ENCODE results near the gene LCN6. TPM values are rescaled to one million over a fixed set of nuclear protein-coding genes. Genes with fewer than 3 reads are reported as not detected.
"Not testable (repeated sequence)": the region's sequence is repeated elsewhere in the genome, so short reads cannot be mapped to it uniquely, and the experiment has no call there.

The LCN6 gene
- total RNA-seq, 2 experiments from 2014 or later: not detected

DNA sequence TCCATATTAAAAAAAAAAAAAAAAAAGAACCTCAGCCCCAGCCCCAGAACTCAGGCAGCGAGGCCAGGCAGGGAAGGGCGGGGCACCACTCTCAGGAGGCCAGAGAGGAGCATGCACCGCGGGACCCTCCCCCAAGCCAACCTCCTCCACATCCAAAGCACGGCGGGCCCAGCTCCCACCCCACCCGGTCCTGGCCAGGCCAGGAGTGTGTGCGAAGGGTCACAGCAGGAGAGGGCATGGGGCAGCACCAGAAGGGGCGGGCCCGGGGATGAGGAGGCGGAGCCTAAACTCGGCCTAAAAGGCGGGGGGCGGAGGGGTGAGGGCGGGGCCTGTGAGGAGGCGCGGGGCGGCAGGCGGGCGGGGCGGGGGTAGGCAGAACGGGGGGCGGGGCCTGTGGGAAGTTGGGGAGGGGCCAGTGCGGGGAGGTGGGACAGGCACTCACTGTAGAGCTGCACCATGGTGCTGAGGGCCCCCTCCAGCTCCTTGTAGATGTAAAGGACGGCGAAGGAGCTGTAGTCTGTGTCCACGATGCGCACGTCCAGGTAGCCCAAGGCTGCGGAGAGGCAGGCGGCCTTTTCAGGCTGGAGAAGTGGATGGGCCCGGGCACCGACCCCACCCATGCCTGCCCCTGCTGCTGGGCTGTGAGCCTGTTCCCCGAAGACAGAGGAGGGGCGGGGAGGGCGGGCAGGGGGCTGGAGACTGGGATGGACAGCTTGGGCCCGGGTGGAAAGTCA lies 14.8 kb upstream of the LCN6 start:
- POLR2A ChIA-PET: no interaction called here
- CTCF ChIA-PET: interaction anchor here (0.6 to 0.8 kb wide), 2 partner anchors 8 to 12 kb away, joined by 3 read pairs; no protein-coding TSS in a partner anchor

DNA sequence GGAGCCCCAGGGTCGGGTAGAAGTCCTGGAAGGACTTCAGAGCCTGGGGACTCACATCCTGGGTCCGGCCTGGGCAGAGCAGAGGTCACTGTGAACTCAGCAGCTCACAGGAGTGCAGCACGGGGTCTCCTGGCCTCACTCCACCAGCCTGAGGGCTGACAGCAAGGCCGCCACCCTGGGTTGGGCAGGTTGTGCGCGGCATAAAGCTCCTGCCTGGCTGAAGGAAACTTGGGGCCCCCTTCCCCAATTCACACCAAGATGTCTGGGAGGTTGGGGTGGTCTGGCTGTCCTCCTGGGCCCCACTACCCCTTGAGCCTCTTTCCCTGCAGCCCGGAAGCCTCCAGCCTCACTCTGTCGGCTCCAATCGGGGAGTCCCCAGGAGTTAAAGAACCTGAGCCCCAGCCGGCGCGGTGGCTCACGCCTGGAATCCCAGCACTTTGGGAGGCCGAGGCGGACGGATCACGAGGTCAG lies 13.9 kb upstream of the LCN6 start:
- ChIA-PET POLR2A (no interaction called here), CTCF (interaction anchor here (0.6 kb wide), 1 partner anchor 13 kb away, joined by 3 read pairs; no protein-coding TSS in a partner anchor)

DNA sequence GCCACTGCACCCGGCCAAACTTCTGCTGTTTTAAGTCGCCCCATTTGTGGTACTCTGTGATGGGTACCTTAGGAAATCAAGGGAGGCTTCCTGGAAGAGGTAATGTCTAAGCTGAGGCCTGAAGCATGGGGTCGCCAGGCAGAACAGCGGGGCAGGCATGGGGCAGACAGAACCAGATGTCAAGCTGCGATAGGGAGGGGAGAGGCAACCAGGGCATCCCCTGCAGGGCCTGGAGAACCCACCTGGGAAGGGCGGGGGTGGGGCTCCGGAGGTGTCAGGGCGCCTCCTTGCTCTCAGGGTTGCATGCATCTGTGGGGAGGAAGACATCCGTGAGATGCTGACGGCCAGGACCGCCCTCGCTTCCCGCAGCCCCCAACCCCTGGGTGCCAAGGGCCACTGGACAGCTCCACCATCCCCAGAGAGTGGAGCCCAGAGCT lies 13.2 kb upstream of the LCN6 start:
- POLR2A ChIA-PET: no interaction called here
- CTCF ChIA-PET: no interaction called here

DNA sequence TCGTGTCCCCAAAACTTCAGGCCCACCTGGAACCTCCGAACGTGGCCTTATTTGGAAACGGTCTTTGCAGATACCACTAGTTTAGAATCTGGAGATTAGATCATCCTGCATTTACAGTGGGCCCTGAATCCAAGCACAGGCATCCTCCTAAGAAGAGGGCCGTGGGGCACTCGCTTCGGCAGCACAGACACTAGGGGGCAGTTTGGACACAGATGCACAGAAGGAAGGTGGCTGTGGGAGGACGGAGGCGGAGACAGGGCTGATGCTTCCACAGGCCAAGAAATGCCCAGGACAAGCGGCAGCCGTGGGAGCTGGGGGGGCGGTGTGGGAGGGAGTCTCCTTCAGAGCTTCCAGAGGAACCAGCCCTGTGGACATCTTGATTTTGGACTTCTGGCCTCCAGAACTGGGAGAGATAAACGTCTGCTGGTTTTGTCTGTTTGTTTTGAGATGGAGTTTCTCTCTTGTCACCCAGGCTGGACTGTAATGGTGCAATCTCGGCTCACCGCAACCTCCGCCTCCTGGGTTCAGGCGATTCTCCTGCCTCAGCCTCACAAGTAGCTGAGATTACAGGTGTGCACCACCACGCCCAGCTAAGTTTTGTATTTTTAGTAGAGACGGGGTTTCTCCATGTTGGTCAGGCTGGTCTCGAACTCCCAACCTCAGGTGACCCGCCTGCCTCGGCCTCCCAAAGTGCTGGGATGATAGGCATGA lies 12.7 kb upstream of the LCN6 start:
- CTCF ChIA-PET: interaction anchor here (0.9 to 1.2 kb wide), 2 partner anchors 12 to 16 kb away, joined by 3 read pairs; no protein-coding TSS in a partner anchor
- POLR2A ChIA-PET: not testable (repeated sequence)

DNA sequence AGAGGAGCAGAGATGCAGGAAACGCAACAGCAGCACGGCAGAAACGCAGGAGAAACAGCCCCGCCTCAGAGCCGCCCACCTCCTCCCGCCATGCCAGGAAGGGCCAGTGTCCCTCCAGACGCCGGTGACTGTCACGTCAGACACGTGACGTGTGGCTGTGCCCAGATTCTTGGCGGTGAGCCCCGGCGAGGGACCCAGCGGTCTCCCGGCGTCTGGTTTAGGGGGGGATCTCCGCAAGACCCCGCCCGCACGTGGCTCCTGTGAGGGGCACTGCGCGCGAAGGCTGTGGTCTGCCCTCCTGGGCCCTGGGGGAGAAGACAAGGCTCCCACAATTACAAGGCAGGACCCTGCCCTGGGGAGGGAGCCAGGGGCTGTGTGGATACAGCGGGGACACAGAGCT lies 12.1 kb upstream of the LCN6 start:
- ChIA-PET CTCF (interaction anchor here (0.9 to 1.2 kb wide), 2 partner anchors 12 to 16 kb away, joined by 3 read pairs; no protein-coding TSS in a partner anchor), POLR2A (no interaction called here)

DNA sequence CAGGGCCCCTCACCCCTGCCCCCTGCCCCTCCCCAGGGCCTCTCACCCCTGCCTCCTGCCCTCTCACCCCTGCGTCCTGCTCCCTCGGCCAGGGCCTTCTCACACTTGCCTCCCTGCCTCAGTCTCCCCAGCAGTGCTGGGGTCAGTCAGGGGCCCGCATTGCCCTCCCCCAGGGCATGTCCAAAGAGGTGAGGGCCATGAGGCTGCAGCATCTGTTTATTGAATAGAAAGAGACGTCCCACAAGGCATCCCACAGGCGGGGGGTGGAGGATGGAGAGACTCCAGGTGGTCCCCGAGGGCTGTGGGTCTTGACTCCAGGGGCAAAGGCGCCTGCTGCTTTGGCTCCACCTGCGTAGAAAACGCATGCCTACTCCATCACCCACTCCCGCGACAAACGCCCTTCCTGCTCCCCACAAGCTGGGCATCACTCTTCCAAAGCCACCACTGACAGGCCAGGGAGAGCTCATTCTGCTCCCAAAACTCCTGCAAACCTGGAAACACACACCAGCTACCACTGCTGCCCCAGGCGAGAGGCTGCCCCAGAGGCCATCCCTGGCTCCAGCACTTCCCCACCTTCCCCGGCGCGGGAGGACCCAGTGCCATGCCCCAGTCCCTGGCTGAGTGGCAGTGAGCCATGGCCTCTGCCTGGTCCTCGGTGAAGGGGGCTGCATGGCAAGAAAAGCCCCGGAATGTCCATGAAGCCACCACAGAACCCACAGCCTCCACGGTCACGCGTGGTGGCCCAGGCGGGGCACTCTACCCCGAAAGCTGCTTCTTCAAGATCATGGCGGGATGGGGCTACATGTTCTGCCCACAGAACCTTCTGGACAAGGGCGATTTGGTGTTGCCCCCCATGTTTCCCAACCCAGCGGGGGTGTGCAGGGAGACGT lies 11.4 kb upstream of the LCN6 start:
- CTCF ChIA-PET: interaction anchor here (0.9 to 1.2 kb wide), 2 partner anchors 13 to 15 kb away, joined by 3 read pairs; no protein-coding TSS in a partner anchor
- POLR2A ChIA-PET: no interaction called here

DNA sequence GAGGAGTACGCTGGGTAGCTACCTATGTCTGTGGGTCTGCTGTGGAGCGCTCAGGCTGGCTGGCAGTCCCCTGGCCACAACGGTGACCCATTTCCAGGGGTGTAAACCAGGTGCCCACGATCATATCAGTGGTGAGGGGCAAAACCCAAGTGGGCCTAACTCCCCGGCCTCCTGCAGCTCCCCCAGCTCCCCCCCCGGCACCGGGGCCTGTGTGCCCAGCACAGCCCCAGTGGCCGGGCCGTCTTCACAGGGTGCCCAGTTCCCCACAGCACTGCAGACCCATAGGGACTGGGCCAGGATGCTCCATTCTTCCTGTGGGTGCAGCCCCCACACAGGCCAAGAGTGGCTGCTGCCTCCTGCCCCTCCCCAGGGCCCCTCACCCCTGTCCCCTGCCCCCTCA lies 10.7 kb upstream of the LCN6 start:
- ChIA-PET POLR2A (no interaction called here), CTCF (interaction anchor here (0.7 to 1.8 kb wide), 4 partner anchors 17 to 122 kb away, joined by 3 to 8 read pairs (median 4); no protein-coding TSS in a partner anchor)

DNA sequence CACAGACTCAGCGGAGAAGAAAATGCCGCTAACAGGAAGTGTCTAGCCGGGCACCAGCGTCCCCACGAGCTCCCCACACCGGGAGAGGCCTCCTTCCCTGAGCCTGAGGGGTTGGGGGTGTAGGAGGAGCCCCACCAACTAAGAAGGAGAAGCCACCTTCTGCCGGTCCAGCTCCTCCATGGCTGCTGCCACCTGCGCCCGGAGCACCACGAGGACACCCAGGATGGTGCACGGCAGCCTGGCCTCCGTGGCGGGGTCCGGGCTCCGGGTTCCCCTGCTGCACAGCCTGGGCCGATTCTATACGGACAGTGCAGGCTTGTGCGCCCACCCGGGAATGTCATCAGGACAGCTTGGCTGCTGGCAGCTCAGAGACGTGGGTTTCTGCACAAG lies 9.4 kb upstream of the LCN6 start:
- ChIA-PET POLR2A (no interaction called here), CTCF (interaction anchor here (0.9 to 1.8 kb wide), 5 partner anchors 16 to 40 kb away, joined by 3 to 8 read pairs (median 3); no protein-coding TSS in a partner anchor)

DNA sequence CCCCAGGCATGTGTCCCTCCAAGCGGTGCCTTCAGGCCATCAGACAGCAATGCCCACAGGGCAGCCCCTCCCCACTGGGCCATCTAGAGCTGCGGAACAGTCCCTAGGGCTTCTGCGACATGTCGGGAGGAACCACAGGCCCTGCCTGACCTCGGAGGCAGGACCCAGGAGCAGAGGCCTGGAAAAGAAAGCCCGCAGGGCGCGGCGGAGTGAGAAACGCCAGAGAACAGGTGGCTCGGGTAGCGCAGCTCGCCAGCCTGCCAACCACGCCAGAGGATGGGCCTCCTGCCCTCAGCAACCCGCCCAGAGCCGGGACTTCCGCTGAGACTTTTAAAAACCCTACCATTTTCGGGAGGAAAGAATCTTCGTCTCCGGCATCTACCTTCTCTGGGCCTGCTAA lies 9.0 kb upstream of the LCN6 start:
- ChIA-PET POLR2A (interaction anchor here (0.6 kb wide), 1 partner anchor 331 kb away, joined by 3 read pairs; no protein-coding TSS in a partner anchor), CTCF (interaction anchor here (0.9 to 1.8 kb wide), 4 partner anchors 16 to 39 kb away, joined by 3 to 8 read pairs (median 3); no protein-coding TSS in a partner anchor)

DNA sequence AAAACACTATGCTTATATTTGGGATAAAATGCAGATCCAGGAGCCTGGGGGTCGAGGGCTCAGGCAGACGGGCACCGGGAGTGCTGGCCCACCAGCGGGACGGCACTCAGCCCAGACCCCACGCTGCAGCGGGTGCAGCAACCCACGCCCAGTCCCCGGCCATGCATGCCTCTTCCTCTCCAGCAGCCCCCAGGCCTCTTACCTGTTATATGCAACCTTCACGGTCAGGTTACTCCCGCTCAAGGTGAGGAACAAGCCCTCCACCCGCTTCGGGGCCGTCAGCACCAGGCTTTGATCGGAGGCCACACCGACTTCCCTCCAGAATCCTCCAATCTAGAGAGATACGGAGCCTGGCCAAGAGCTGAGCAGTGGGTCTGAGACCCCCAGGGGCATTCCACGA lies 8.5 kb upstream of the LCN6 start:
- ChIA-PET CTCF (no interaction called here), POLR2A (interaction anchor here (0.6 kb wide), 1 partner anchor 331 kb away, joined by 3 read pairs; no protein-coding TSS in a partner anchor)

DNA sequence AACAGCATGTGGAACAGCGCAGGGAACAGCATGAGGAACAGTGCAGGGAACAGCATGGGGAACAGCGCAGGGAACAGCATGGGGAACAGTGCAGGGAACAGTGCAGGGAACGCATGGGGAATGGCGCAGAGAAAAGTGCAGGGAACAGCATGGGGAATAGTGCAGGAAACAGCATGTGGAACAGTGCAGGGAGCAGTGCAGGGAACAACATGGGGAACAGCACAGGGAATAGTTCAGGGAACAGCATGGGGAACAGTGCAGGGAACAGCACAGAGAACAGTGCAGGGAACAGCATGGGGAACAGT lies 7.8 kb upstream of the LCN6 start:
- ChIA-PET POLR2A (no interaction called here), CTCF (no interaction called here)

DNA sequence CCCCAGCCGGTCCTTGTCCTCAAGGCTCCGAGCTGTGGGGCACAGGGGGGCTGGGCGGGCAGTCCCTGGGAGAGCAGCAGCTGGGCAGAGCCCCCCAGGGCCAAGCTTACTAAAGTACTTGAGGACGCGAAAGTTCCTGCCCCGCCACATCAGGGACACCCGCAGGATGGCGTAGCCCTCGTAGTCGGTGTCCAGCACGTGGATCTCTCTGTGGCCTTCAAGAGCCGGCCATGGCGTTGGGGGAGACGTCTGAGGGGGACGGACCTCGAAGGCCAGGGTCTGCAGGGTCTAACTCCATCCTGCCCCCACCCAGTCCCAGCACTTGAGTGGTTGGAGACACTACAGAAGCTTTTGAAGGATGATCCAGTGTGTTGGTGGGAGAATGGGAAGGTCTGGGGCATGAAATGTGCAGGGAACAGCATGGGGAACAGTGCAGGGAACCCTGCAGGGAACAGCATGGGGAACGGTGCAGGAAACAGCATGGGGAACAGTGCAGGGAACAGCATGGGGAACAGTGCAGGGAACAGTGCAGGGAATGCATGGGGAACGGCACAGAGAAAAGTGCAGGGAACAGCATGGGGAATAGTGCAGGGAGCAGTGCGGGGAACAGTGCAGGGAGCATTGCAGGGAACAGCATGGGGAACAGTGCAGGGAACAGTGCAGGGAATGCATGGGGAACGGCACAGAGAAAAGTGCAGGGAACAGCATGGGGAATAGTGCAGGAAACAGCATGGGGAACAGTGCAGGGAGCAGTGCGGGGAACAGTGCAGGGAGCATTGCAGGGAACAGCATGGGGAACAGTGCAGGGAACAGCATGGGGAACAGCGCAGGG lies 7.2 kb upstream of the LCN6 start:
- POLR2A ChIA-PET: not testable (repeated sequence)
- CTCF ChIA-PET: interaction anchor here (1.3 kb wide), 1 partner anchor 8 kb away, joined by 3 read pairs; no protein-coding TSS in a partner anchor

DNA sequence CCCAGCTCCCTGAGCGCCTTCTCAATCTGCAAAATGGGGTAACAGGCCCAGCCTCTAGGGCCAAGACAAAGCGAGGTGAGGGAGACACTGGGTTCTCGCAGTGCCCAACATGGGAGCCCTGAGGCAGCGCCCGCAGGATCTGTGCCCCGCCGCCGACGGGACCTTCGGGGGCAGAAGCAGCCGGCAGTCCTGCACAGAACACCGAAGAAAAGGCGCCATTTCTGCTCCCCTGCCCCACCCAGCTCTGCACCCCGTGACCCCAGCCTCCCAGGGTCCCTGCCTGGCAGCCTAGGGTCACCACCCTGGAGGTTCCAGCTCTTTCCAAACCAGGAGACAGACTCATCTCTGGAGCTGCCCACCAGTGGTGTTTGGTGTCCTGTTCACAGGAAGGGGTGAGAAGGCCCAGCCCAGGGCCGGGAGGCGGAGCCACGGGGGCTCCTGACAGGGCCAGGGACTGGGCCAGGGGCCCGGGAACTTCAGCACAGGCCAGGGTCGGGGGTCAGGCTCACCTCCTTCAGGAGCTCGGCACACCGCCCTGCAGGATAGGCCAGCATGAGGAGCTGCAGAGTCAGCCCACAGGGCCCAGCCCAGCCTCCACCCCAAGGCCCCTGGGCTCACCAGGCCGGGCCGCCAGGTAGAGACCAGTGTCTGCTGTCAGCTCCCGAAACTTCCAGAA lies 6.4 kb upstream of the LCN6 start:
- POLR2A ChIA-PET: no interaction called here
- CTCF ChIA-PET: interaction anchor here (1.3 kb wide), 1 partner anchor 9 kb away, joined by 3 read pairs; no protein-coding TSS in a partner anchor

DNA sequence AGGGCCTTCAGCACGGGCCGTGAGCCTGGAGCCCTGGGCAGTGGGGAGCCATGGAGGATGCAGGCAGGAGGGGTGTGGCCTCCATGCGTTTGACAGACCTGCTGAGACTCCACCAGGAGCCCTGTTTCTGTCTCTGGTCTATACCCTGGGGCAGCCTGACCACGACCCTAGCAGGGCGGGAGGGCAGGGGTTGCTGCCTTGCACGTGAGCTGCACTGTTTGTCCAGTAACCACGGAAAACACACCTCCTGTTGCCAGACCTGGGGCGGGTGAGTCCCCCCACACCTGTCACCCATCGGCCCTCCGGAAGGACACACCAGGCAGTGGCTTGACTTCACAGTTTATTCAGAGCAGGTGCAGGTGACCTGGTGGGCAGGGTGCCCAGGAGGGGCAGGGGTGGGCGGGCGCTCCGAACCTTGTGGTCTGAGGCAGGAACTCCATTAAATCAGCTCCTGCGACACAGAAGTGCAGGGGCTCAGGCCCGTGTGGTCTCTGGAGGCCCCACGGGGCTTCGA lies 5.8 kb upstream of the LCN6 start:
- ChIA-PET POLR2A (no interaction called here), CTCF (interaction anchor here (1.3 kb wide), 1 partner anchor 10 kb away, joined by 3 read pairs; no protein-coding TSS in a partner anchor)

DNA sequence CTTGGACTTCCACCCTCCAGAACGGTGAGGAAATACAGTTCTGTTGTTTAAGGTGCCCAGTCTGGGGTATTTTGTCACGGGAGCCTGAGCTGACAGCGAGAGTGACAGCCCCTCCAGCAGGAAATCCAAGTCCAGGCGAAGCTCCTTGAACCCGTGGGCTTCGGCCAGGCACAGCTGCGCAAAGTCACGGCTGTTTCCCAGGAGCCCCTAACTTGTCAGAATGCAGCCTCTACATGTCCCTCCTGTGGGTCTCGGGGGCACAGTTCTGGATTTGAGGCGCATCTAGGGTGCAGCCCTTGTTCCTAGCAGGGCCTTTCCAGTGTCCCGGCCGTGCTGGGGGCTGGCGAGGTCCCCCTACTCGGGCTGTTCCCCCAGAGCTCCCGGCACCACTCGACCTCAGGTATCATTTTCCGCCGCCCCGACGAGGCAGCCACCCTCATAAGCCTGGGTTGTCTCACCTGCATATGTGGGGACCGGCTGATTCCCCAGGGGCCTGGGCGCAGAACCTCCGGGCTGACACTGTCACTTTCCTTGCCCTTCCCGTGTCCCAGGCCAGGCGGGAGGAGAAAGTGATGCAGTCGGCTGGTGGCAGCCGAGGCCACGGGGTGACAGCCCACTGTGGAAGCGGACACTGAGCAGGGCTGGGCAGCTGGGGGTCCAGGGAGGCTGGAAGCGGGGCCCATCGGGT lies 5.2 kb upstream of the LCN6 start:
- POLR2A ChIA-PET: no interaction called here
- CTCF ChIA-PET: no interaction called here

DNA sequence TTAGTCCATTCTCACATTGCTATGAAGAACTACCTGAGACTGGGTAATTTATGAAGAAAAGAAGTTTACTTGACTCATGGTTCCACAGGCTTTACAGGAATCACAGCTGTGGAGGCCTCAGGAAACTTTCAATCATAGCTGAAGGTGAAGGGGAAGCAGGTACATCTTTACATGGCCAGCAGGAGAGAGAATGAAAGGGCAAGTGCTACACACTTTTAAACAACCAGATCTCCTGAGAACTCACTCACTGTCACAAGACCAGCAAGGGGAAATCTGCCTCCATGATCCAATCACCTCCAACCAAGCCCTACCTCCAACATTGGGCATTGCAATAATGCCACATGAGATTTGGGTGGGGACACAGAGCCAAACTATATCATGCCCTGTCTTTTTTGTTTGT lies 3.5 kb upstream of the LCN6 start:
- CTCF ChIA-PET: interaction anchor here (0.5 to 1.6 kb wide), 2 partner anchors 14 to 214 kb away, joined by 4 to 6 read pairs; no protein-coding TSS in a partner anchor
- POLR2A ChIA-PET: no interaction called here

DNA sequence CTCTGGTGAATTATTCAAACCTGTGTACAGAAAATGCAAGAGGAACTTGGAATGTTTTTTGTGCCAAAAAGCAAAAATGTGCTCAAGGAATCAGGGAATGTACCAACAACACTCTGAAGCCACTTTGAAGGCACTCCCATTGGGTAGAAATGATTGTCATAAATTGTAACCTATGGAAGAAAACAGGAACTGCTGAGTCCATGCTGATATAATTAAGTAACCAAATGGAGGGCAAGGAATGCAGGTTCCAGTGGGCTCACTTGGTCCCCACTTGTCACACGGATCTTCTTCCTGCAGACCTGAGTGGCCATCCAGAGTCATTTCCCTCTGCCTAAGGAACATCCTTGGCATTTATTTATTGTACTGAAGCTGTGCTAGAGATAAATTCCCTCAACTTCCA lies 2.9 kb upstream of the LCN6 start:
- CTCF ChIA-PET: interaction anchor here (0.5 to 1.6 kb wide), 3 partner anchors 15 to 313 kb away, joined by 3 to 6 read pairs (median 3); no protein-coding TSS in a partner anchor
- POLR2A ChIA-PET: no interaction called here

All from activated CD8-positive, alpha-beta memory T cell treated with anti-CD3 and anti-CD28 coated beads for 36 hours (primary cell).